A549 (cell line): Measurements from ENCODE around the gene ATXN10. TPM values are rescaled to one million over a fixed set of nuclear protein-coding genes. Genes with fewer than 3 reads are reported as not detected.
A peak's percentile ranks its signal among the peaks of the same experiment; 100 is the strongest.

Experiments
- ATAC-seq, 2 experiments: fragments of 200-7000 bp in 1 of 2; fragments of >200 bp in 1 of 2; cut with Nextera tagmentation in 1 of 2; cut with Tn5 transposase in 1 of 2; 3 replicates each; pipeline versions ENCODE4 v1.8.0 to v1.9.1; 2018 to 2020; ENCODE audit warnings: mild to moderate bottlenecking in 1 of 2, moderate library complexity in 1 of 2
- CTCF ChIA-PET: fragments of 300-600 bp; sonication (Branson Sonifier 250); formaldehyde crosslinking; extraction: SDS; loops from one replicate; lab custom pipeline; 2021; ENCODE audit warnings: antibody characterized with exemption, inconsistent platforms; lab: Yijun Ruan, JAX
- POLR2A ChIA-PET: fragments of 350-600 bp; formaldehyde crosslinking; extraction: SDS; loops from one replicate; lab custom pipeline; 2021; ENCODE audit warnings: antibody characterized with exemption, inconsistent platforms; lab: Yijun Ruan, JAX
- DNase-seq, 2 experiments: peaks; one replicate each; pipeline versions ENCODE4 v3.0.0 to v3.0.0-alpha.2; 2011 to 2016; ENCODE audit warnings: low read depth in 1 of 2, low spot score in 1 of 2
- FAIRE-seq: peaks from 2 replicates; lab custom pipeline; 2011; peaks lifted over from hg19 to GRCh38; lab: Jason Lieb, UNC
- H3K27ac ChIP-seq, 2 experiments: fragments of >200 bp; sonication (Bioruptor Twin); formaldehyde crosslinking; 3 replicates each; pipeline ENCODE4 v1.5.1; 2016 to 2017
- H3K4me1 ChIP-seq: fragments of >200 bp; sonication (Bioruptor Twin); formaldehyde crosslinking; 3 replicates; pipeline ENCODE4 v1.6.1; 2016
- H3K4me2 ChIP-seq: fragments of >200 bp; sonication (Bioruptor Twin); formaldehyde crosslinking; 3 replicates; pipeline ENCODE4 v1.6.1; 2016
- H3K4me3 ChIP-seq: fragments of >200 bp; sonication (Bioruptor Twin); formaldehyde crosslinking; 3 replicates; pipeline ENCODE4 v1.5.1; 2016
- H3K9me3 ChIP-seq: fragments of >200 bp; sonication (Bioruptor Twin); formaldehyde crosslinking; 3 replicates; pipeline ENCODE4 v1.6.1; 2016
- ATOH8 ChIP-seq: fragments of 250-450 bp; sonication (Bioruptor Pico); IDR thresholded peaks from 2 replicates; pipeline ENCODE4 v1.5.0; 2020; ENCODE audit warnings: low read depth, mild to moderate bottlenecking, moderate library complexity
- BCL3 ChIP-seq: fragments of >200 bp; sonication (Bioruptor Twin); formaldehyde crosslinking; IDR thresholded peaks from 3 replicates; pipeline ENCODE4 v1.6.1; 2016
- CBX2 ChIP-seq: fragments of 200-600 bp; sonication (generic); IDR thresholded peaks from 2 replicates; pipeline ENCODE4 v1.6.1; 2016; ENCODE audit warnings: low read depth, mild to moderate bottlenecking, borderline replicate concordance
- CBX8 ChIP-seq: fragments of 200-600 bp; sonication (generic); IDR thresholded peaks from 2 replicates; pipeline ENCODE4 v1.6.1; 2016
- CEBPB ChIP-seq, 2 experiments: fragments of >200 bp in 1 of 2; sonication (Bioruptor Twin) in 1 of 2; formaldehyde crosslinking in 1 of 2; IDR thresholded peaks; 2 replicates each; pipeline ENCODE4 v1.6.1; 2012 to 2016
- CHD2 ChIP-seq: fragments of 150-350 bp; IDR thresholded peaks from 2 replicates; pipeline ENCODE4 v1.6.1; 2014; ENCODE audit warnings: low read length; ENCODE audit not compliant: partially characterized antibody
- CTCF ChIP-seq: fragments of >200 bp; sonication (Bioruptor Twin); formaldehyde crosslinking; IDR thresholded peaks from 3 replicates; pipeline ENCODE4 v1.5.1; 2016
- E2F6 ChIP-seq: IDR thresholded peaks from 2 replicates; pipeline ENCODE4 v1.6.1; 2012; ENCODE audit warnings: low read depth, borderline replicate concordance
- EHF ChIP-seq: fragments of 250-450 bp; sonication (Bioruptor Pico); IDR thresholded peaks from 2 replicates; pipeline ENCODE4 v1.5.0; 2020; ENCODE audit warnings: mild to moderate bottlenecking
- EP300 ChIP-seq, 2 experiments: fragments of >200 bp; sonication (Bioruptor Twin); formaldehyde crosslinking; IDR thresholded peaks; 2 replicates in 1 of 2; 3 replicates in 1 of 2; pipeline ENCODE4 v1.6.1; 2016 to 2017
- ESRRA ChIP-seq: fragments of 150-350 bp; IDR thresholded peaks from 2 replicates; pipeline ENCODE4 v1.6.1; 2014; ENCODE audit warnings: mild to moderate bottlenecking, low read length, borderline replicate concordance
- FOSB ChIP-seq: fragments of 250-450 bp; sonication (Bioruptor Pico); IDR thresholded peaks from 2 replicates; pipeline ENCODE4 v1.5.0; 2020; ENCODE audit warnings: mild to moderate bottlenecking, moderate library complexity
- GATA3 ChIP-seq: IDR thresholded peaks from 2 replicates; pipeline ENCODE4 v1.6.1; 2012; ENCODE audit warnings: borderline replicate concordance
- HES2 ChIP-seq: fragments of >200 bp; sonication (Bioruptor Twin); formaldehyde crosslinking; IDR thresholded peaks from 2 replicates; pipeline ENCODE4 v1.6.1; 2016
- JUN ChIP-seq, 2 experiments: fragments of >200 bp; sonication (Bioruptor Twin); formaldehyde crosslinking; IDR thresholded peaks; 2 replicates in 1 of 2; 3 replicates in 1 of 2; pipeline ENCODE4 v1.6.1; 2016 to 2017
- JUNB ChIP-seq: fragments of >200 bp; sonication (Bioruptor Twin); formaldehyde crosslinking; IDR thresholded peaks from 2 replicates; pipeline ENCODE4 v1.6.1; 2016
- KDM1A ChIP-seq: fragments of 200-600 bp; sonication (generic); IDR thresholded peaks from 2 replicates; pipeline ENCODE4 v1.6.1; 2016; ENCODE audit warnings: low read depth, mild to moderate bottlenecking
- KDM5A ChIP-seq: fragments of 200-600 bp; sonication (generic); IDR thresholded peaks from 2 replicates; pipeline ENCODE4 v1.6.1; 2016; ENCODE audit warnings: antibody characterized with exemption, mild to moderate bottlenecking
- MAFK ChIP-seq: fragments of 450-650 bp; IDR thresholded peaks from 2 replicates; pipeline ENCODE4 v1.6.1; 2014; ENCODE audit not compliant: partially characterized antibody
- MAX ChIP-seq: IDR thresholded peaks from 2 replicates; pipeline ENCODE4 v1.6.1; 2012
- NFE2L2 ChIP-seq: fragments of 150-350 bp; conservative IDR thresholded peaks from 2 replicates; pipeline ENCODE4 v1.6.1; 2014; ENCODE audit warnings: low read length
- NR3C1 ChIP-seq: fragments of >200 bp; sonication (Bioruptor Twin); formaldehyde crosslinking; IDR thresholded peaks from 3 replicates; pipeline ENCODE4 v1.6.1; 2017
- PBX3 ChIP-seq: IDR thresholded peaks from 2 replicates; pipeline ENCODE4 v1.6.1; 2012
- POLR2AphosphoS2 ChIP-seq: conservative IDR thresholded peaks from 2 replicates; pipeline ENCODE4 v1.6.1; 2012; ENCODE audit warnings: low read length, improper control_type of control experiment, inconsistent platforms
- RARB ChIP-seq: fragments of 250-450 bp; sonication (Bioruptor Pico); IDR thresholded peaks from 2 replicates; pipeline ENCODE4 v1.8.0; 2021; ENCODE audit warnings: mild to moderate bottlenecking, moderate library complexity
- RCOR1 ChIP-seq: fragments of 150-350 bp; IDR thresholded peaks from 2 replicates; pipeline ENCODE4 v1.6.1; 2014; ENCODE audit warnings: antibody characterized with exemption, low read length, low read depth
- REST ChIP-seq: fragments of 200-600 bp; sonication (generic); IDR thresholded peaks from 2 replicates; pipeline ENCODE4 v1.6.1; 2016; ENCODE audit warnings: antibody characterized with exemption, mild to moderate bottlenecking, moderate library complexity
- RFX5 ChIP-seq: fragments of 450-650 bp; IDR thresholded peaks from 2 replicates; pipeline ENCODE4 v1.7.1; 2014; ENCODE audit warnings: antibody characterized with exemption, mild to moderate bottlenecking, moderate library complexity
- TFCP2L1 ChIP-seq: fragments of 250-450 bp; sonication (Bioruptor Pico); IDR thresholded peaks from 2 replicates; pipeline ENCODE4 v1.5.0; 2021; ENCODE audit warnings: mild to moderate bottlenecking
- ZFP36 ChIP-seq: fragments of 450-650 bp; IDR thresholded peaks from 2 replicates; pipeline ENCODE4 v1.6.1; 2014; ENCODE audit warnings: borderline replicate concordance; ENCODE audit not compliant: partially characterized antibody
- ZSCAN20 ChIP-seq: fragments of 250-450 bp; sonication (Bioruptor Pico); IDR thresholded peaks from 2 replicates; pipeline ENCODE4 v1.8.0; 2022; ENCODE audit warnings: mild to moderate bottlenecking, moderate library complexity
- WGBS: methylation state at CpG from one replicate; pipeline ENCODE4 v1.1.6; 2017; ENCODE audit errors: missing lambda C conversion rate; 5-methylcytosine and 5-hydroxymethylcytosine counted together
- polyA plus RNA-seq, 4 experiments: library from polyadenylated mRNA; depleted of rRNA in 3 of 4; stranded (reverse); fragments of >200 nt; fragmentation: RNase III in 1 of 4; extraction: RNeasy Plus Mini Kit Qiagen cat#74134 plus additional on column Dnase treatment in 1 of 4; gene quantifications; 2 replicates in 3 of 4; 3 replicates in 1 of 4; pipeline ENCODE4 v1.2.3, GENCODE V29; 2011 to 2017

Gene ATXN10
- polyA plus RNA-seq, 2 of the 4 experiments (the other 2 are of a cell fraction), result 126 to 281 TPM

GRCh38 chr22:45859231-45860161, 187.9 kb downstream of the ATXN10 start:
- ATAC-seq (peak; percentile 88 to 94), FAIRE-seq (no peak), DNase-seq (peak; percentile 77 to 92)
- ChIA-PET CTCF (interaction anchor here (0.7 to 2.7 kb wide), 4 partner anchors 36 to 282 kb away, joined by 3 to 12 read pairs (median 3); no protein-coding TSS in a partner anchor), POLR2A (no interaction called here)
- H3K4me2 ChIP-seq, result peak overlapping the region; percentile 85
- H3K4me1 ChIP-seq, result peaks cover 45% of the 10 kb centered on the region
- H3K27ac ChIP-seq, result peak overlapping the region; percentile 93 to 95
- 49% methylated on average over 18 of the region's 28 CpGs for WGBS
- H3K4me3 ChIP-seq, result no peak overlapping the region
- peaks cover 7% of the 10 kb centered on the region; the same call in 1 of the 3 replicates for H3K9me3 ChIP-seq
- TF ChIP-seq POLR2AphosphoS2, result no peak
- 0 out of 2 replicates have a peak, but pooled peaks have one; percentile 28 for TF ChIP-seq RARB (CRISPR knock-in tag)
- TF ChIP-seq E2F6, result no peak
- TF ChIP-seq MAX, result peak; percentile 44
- no peak for TF ChIP-seq CBX2
- no peak for TF ChIP-seq REST
- TF ChIP-seq CHD2, result no peak
- TF ChIP-seq KDM1A, result no peak
- peak; percentile 88 for TF ChIP-seq GATA3
- peak; percentile 54 to 84; a peak in 3 of 5 replicates for TF ChIP-seq EP300 (IDR thresholded peaks at IDR 0.05)
- no peak for TF ChIP-seq MAFK
- no peak for TF ChIP-seq NR3C1
- no peak for TF ChIP-seq PBX3
- TF ChIP-seq EHF (CRISPR knock-in tag), result no peak
- no peak for TF ChIP-seq TFCP2L1 (CRISPR knock-in tag)
- peak in 1 of 2 experiments; percentile 66; a peak in 2 of 5 replicates for TF ChIP-seq JUN (IDR thresholded peaks at IDR 0.05)
- TF ChIP-seq BCL3, result no peak
- TF ChIP-seq HES2, result no peak
- no peak for TF ChIP-seq NFE2L2
- TF ChIP-seq KDM5A, result no peak
- no peak for TF ChIP-seq CTCF
- no peak for TF ChIP-seq ESRRA
- TF ChIP-seq RCOR1, result no peak
- TF ChIP-seq FOSB (CRISPR knock-in tag), result 0 out of 2 replicates have a peak, but pooled peaks have one; percentile 6
- peak; percentile 29; the same call in 1 of the 2 replicates for TF ChIP-seq ATOH8 (CRISPR knock-in tag)
- TF ChIP-seq CEBPB (IDR thresholded peaks at IDR 0.05), result peak; percentile 60 to 85
- peak; percentile 61 for TF ChIP-seq JUNB
- TF ChIP-seq RFX5, result 0 out of 2 replicates have a peak, but pooled peaks have one; percentile 15
- TF ChIP-seq ZSCAN20, result no peak
- TF ChIP-seq CBX8, result no peak
- TF ChIP-seq ZFP36, result no peak
